Activated CD8-positive, alpha-beta T cell treated with anti-CD3 and anti-CD28 coated beads, Interleukin-2, amount 10 ng/mL, durations not matched to agents 7 days and 5 days (primary cell): ENCODE results near the gene FOSB. TPM values are rescaled to one million over a fixed set of nuclear protein-coding genes. Genes with fewer than 3 reads are reported as not detected.

Source experiments
- ATAC-seq: fragments of 150-1000 bp; cut with Tn5 transposase; one replicate; pipeline ENCODE4 v1.10.0; 2021; ENCODE audit warnings: moderate library complexity
- CTCF ChIA-PET: fragments of 350-600 bp; sonication (Branson Sonifier 250); formaldehyde crosslinking; loops from one replicate; lab custom pipeline; 2021; ENCODE audit warnings: antibody characterized with exemption; lab: Charles Lee
- POLR2A ChIA-PET: fragments of 350-600 bp; sonication (Branson Sonifier 250); formaldehyde crosslinking; loops from one replicate; lab custom pipeline; 2021; ENCODE audit warnings: antibody characterized with exemption; lab: Charles Lee
- DNase-seq: peaks from one replicate; pipeline ENCODE4 v3.0.0-alpha.2; 2020
- H3K27ac Mint-ChIP-seq: one replicate; pipeline ENCODE4 v1.8.0; 2021; ENCODE audit warnings: mild to moderate bottlenecking, mixed read lengths
- H3K27me3 Mint-ChIP-seq: one replicate; pipeline ENCODE4 v1.8.0; 2021; ENCODE audit warnings: low read depth, mixed read lengths
- H3K36me3 Mint-ChIP-seq: one replicate; pipeline ENCODE4 v1.8.0; 2021; ENCODE audit warnings: low read depth, mixed read lengths
- H3K4me1 Mint-ChIP-seq: one replicate; pipeline ENCODE4 v1.8.0; 2021; ENCODE audit warnings: low read depth, mixed read lengths
- H3K4me3 Mint-ChIP-seq: one replicate; pipeline ENCODE4 v1.8.0; 2021; ENCODE audit warnings: mild to moderate bottlenecking, mixed read lengths
- H3K9me3 Mint-ChIP-seq: one replicate; pipeline ENCODE4 v1.8.0; 2022; ENCODE audit warnings: mixed read lengths; ENCODE audit not compliant: insufficient read depth
- total RNA-seq, 2 experiments: library from RNA; stranded (reverse); gene quantifications; one replicate each; pipeline ENCODE4 v1.2.3, GENCODE V29; 2021

Gene FOSB
- total RNA-seq, 2 experiments from 2014 or later: 154 to 172 TPM

GRCh38 chr19:45442778-45443461, 24.9 kb upstream of the FOSB start:
- DNase-seq (peak; percentile 64), ATAC-seq (no peak)
- H3K27ac Mint-ChIP-seq: peak overlapping the region; percentile 62
- no peaks in the 10 kb centered on the region for H3K27me3 Mint-ChIP-seq
- no peaks in the 10 kb centered on the region for H3K9me3 Mint-ChIP-seq
- H3K4me3 Mint-ChIP-seq: peak overlapping the region; percentile 71
- H3K36me3 Mint-ChIP-seq: no peaks in the 10 kb centered on the region
- H3K4me1 Mint-ChIP-seq: peaks cover 51% of the 10 kb centered on the region
- CTCF ChIA-PET: interaction anchor here (9.1 kb wide), 1 partner anchor 33 kb away, joined by 455 read pairs; no protein-coding TSS in a partner anchor
- POLR2A ChIA-PET: interaction anchor here (1.3 kb wide), 1 partner anchor 27 kb away, joined by 3 read pairs; no protein-coding TSS in a partner anchor

- ChIA-PET POLR2A (interaction anchor here (1.3 kb wide), 1 partner anchor 26 kb away, joined by 3 read pairs; no protein-coding TSS in a partner anchor), CTCF (interaction anchor here (9.1 kb wide), 1 partner anchor 33 kb away, joined by 455 read pairs; no protein-coding TSS in a partner anchor)
- Mint-ChIP-seq H3K4me3 (peak overlapping the region; percentile 71), H3K36me3 (peaks cover 2% of the 10 kb centered on the region), H3K4me1 (peaks cover 55% of the 10 kb centered on the region), H3K27ac (peak overlapping the region; percentile 79), H3K27me3 (no peaks in the 10 kb centered on the region), H3K9me3 (no peaks in the 10 kb centered on the region)
- ATAC-seq (peak; percentile 13), DNase-seq (peak; percentile 56)
These were observed 24.1 kb upstream of the FOSB start for GRCh38 chr19:45443462-45444317.

DNA sequence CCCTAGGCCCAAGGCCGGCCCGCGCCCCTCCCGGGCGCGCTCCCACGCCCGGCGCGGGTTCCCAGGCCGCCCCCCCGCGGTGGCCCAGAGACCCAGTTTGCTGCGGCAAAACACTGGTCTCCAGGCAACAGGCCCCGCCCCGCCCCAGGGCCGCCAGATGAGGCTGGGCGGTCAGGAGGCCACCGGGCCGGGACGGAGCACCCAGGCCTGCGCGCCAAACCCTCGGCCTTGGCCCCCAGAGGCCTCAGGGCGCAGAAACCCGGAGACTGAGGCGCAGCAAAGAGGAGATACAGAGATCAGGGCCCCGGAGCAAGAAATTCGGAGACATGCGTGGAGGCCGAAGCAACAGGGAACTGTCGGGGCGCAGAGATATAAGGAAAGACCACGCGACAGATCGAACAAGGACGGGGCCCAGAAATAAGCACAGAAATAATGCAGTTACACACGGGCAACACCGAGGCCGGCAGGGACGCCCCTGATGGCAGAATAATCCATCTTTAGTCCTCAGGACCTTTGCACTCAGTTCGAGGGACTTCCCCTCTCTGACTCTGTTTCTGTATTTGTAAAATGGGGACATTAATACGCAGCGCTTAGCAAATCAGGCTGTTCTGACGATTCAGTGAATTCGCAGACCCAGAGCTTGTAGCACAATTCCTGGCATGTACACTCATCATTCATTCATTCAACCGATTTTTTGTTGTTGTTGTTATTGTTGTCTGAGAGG, 23.3 kb upstream of the FOSB start:
- POLR2A ChIA-PET: interaction anchor here (1.6 to 2.1 kb wide), 2 partner anchors 23 to 34 kb away, joined by 6 to 10 read pairs; partner anchors contain the start of gene FOSB
- Mint-ChIP-seq H3K4me3 (peak overlapping the region; percentile 51), H3K36me3 (peaks cover 2% of the 10 kb centered on the region), H3K9me3 (no peaks in the 10 kb centered on the region), H3K27me3 (no peaks in the 10 kb centered on the region), H3K27ac (no peak overlapping the region), H3K4me1 (peaks cover 58% of the 10 kb centered on the region)
- CTCF ChIA-PET: interaction anchor here (0.9 to 6.4 kb wide), 7 partner anchors 18 to 248 kb away, joined by 3 to 96 read pairs (median 9); partner anchors contain the start of genes FOSB and QPCTL
- DNase-seq (peak; percentile 87), ATAC-seq (peak; percentile 51)

DNA sequence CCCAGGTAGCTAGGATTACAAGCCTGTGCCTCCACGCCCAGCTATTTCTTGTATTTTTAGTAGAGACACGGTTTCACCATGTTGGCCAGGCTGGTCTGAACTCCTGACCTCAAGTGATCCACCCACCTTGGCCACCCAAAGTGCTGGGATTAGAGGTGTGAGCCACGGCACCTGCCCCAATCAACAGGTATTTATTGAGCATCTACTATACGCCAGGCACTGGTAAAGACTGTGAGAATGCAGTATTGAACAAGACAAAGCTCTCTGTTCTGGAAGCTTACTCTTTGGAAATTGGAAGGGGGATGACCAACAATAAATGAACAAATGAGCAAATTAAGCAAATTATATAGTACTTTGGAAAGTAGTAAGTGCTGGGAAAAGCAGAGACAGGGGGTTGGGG, 22.7 kb upstream of the FOSB start:
- H3K4me3 Mint-ChIP-seq: peak overlapping the region; percentile 26
- H3K27me3 Mint-ChIP-seq: no peaks in the 10 kb centered on the region
- DNase-seq (no peak), ATAC-seq (no peak)
- H3K27ac Mint-ChIP-seq: no peak overlapping the region
- H3K36me3 Mint-ChIP-seq: peaks cover 2% of the 10 kb centered on the region
- peaks cover 63% of the 10 kb centered on the region for H3K4me1 Mint-ChIP-seq
- ChIA-PET POLR2A (interaction anchor here (1.1 to 2.1 kb wide), 3 partner anchors 23 to 33 kb away, joined by 3 to 10 read pairs (median 6); partner anchors contain the start of gene FOSB), CTCF (interaction anchor here (0.9 to 6.4 kb wide), 7 partner anchors 17 to 248 kb away, joined by 3 to 96 read pairs (median 9); partner anchors contain the start of genes FOSB and QPCTL)
- H3K9me3 Mint-ChIP-seq: no peaks in the 10 kb centered on the region

DNA sequence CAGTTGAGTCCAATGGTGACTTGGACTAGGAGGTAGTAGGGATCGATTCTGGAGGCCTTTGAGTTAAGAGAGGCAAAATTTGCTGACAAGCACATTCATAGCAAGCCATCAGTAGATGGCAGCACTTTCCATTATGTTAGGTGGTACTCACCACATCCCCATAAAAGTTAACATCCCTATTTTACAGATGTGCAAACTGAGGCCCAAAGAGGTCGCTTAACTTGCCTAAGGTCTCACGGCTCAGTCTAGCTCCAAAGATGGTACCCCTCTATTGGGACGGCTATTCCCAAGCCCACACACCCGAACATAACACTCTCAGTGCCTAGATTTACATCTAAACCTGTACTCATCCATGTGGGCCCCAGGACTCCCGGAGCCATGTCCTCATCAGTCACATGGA, 21.5 kb upstream of the FOSB start:
- DNase-seq: peak; percentile 49
- ATAC-seq: no peak
- peak overlapping the region; percentile 36 for H3K27ac Mint-ChIP-seq
- no peak overlapping the region for H3K4me3 Mint-ChIP-seq
- CTCF ChIA-PET: interaction anchor here (0.8 to 6.4 kb wide), 8 partner anchors 10 to 246 kb away, joined by 3 to 96 read pairs (median 8); partner anchors contain the start of genes FOSB and QPCTL
- no peaks in the 10 kb centered on the region for H3K9me3 Mint-ChIP-seq
- H3K27me3 Mint-ChIP-seq: no peaks in the 10 kb centered on the region
- H3K36me3 Mint-ChIP-seq: peaks cover 2% of the 10 kb centered on the region
- peaks cover 60% of the 10 kb centered on the region for H3K4me1 Mint-ChIP-seq
- POLR2A ChIA-PET: interaction anchor here (0.6 to 2.1 kb wide), 4 partner anchors 22 to 43 kb away, joined by 3 to 10 read pairs (median 3); partner anchors contain the start of gene FOSB

- Mint-ChIP-seq H3K9me3 (no peaks in the 10 kb centered on the region), H3K4me1 (peaks cover 67% of the 10 kb centered on the region), H3K27ac (no peak overlapping the region), H3K27me3 (no peaks in the 10 kb centered on the region), H3K36me3 (peaks cover 2% of the 10 kb centered on the region), H3K4me3 (no peak overlapping the region)
- DNase-seq (no peak), ATAC-seq (no peak)
- POLR2A ChIA-PET: interaction anchor here (0.6 to 1.1 kb wide), 2 partner anchors 21 to 42 kb away, joined by 3 read pairs; partner anchors contain the start of gene FOSB
- CTCF ChIA-PET: interaction anchor here (1.0 to 6.4 kb wide), 5 partner anchors 8 to 38 kb away, joined by 6 to 96 read pairs (median 20); partner anchors contain the start of gene FOSB
These were observed 20.9 kb upstream of the FOSB start for GRCh38 chr19:45446944-45447343.

DNA sequence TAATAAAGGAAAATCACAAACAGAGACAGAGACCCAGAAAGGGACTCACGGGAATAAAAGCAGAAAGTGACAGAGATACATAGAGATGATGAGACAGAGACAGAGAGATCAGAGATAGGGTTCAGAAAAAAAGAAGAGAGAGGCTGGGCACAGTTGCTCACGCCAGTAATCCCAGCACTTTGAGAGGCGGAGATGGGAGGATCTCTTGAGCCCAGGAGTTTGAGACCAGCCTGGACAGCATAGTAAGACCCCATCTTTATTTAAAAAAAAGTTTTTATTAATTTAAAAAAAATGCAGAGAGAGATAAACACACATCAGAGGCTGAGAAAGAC, 19.4 kb upstream of the FOSB start:
- ChIA-PET POLR2A (interaction anchor here (1.9 to 2.3 kb wide), 4 partner anchors 9 to 30 kb away, joined by 6 to 12 read pairs (median 8); partner anchors contain the start of gene FOSB), CTCF (interaction anchor here (1.1 to 6.4 kb wide), 3 partner anchors 9 to 30 kb away, joined by 3 to 96 read pairs (median 26); partner anchors contain the start of gene FOSB)
- Mint-ChIP-seq H3K36me3 (peaks cover 2% of the 10 kb centered on the region), H3K27ac (peak overlapping the region; percentile 25), H3K4me3 (peak overlapping the region; percentile 13), H3K4me1 (peaks cover 59% of the 10 kb centered on the region), H3K27me3 (no peaks in the 10 kb centered on the region), H3K9me3 (no peaks in the 10 kb centered on the region)
- DNase-seq (no peak), ATAC-seq (no peak)

GRCh38 chr19:45448887-45449299, 18.9 kb upstream of the FOSB start:
- DNase-seq (no peak), ATAC-seq (no peak)
- Mint-ChIP-seq H3K36me3 (peaks cover 2% of the 10 kb centered on the region), H3K27ac (peak overlapping the region; percentile 77), H3K27me3 (peaks cover 4% of the 10 kb centered on the region), H3K4me1 (peaks cover 57% of the 10 kb centered on the region), H3K9me3 (no peaks in the 10 kb centered on the region), H3K4me3 (peak overlapping the region; percentile 48)
- ChIA-PET POLR2A (interaction anchor here (1.9 to 2.3 kb wide), 4 partner anchors 10 to 30 kb away, joined by 6 to 12 read pairs (median 8); partner anchors contain the start of gene FOSB), CTCF (interaction anchor here (0.6 to 6.4 kb wide), 4 partner anchors 10 to 193 kb away, joined by 3 to 96 read pairs (median 14); partner anchors contain the start of gene FOSB)

DNA sequence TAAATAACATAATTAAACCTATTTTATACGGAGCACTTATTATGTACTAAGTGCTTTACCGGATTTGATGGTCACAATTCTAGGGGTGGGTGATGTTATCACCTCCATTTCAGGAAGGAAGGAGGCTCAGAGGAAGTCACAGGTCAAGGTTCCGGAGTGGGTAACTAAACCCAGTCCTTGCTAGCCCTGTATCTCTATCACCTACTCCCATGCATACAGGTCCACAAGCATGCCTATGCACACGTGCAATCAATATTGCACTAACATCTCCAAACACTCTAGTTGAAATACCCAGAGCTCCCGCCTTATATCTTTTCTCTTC, 17.8 kb upstream of the FOSB start:
- ATAC-seq: peak; percentile 41
- Mint-ChIP-seq H3K36me3 (peaks cover 2% of the 10 kb centered on the region), H3K4me3 (peak overlapping the region; percentile 92), H3K27ac (peak overlapping the region; percentile 99), H3K9me3 (no peaks in the 10 kb centered on the region), H3K4me1 (peaks cover 52% of the 10 kb centered on the region), H3K27me3 (peaks cover 6% of the 10 kb centered on the region)
- ChIA-PET POLR2A (interaction anchor here (0.8 to 2.3 kb wide), 6 partner anchors 11 to 28 kb away, joined by 3 to 12 read pairs (median 6); partner anchors contain the start of gene FOSB), CTCF (interaction anchor here (0.9 to 6.4 kb wide), 4 partner anchors 11 to 28 kb away, joined by 3 to 96 read pairs (median 14); partner anchors contain the start of gene FOSB)
- no peak for DNase-seq

DNA sequence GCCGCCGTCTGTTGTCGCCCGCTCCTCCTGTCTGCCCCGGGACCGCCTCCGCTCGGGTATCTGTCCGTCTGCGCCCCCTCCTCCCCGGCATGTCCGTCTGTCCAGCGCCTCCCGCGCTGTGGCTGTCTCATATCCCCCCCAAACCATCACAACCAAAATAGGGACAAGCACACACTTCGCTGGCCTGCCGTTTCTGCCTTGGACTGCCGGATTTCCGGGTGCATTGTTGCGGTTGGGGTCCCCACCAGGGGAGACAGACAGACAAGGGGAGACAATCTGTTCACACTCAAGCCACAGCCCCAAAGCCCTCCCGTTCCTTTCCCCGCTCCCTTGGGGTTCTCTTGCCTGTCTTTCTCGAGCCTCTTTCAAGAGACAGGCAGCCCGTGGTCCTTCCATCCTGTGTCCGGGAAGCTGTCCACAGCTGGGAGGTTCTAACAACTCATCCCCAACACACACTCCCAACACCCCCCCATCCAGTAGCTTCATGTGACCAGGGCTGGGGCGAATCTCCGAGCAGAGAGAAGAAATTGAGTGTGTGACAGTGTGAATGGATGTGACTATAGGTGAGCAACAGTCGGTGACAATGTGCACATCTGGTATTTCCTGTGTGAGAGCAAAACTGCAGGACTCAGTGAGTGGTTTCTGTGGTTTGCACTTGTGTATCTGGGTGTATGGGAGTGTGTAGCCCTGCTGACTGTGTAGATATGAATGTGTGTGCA, 16.5 kb upstream of the FOSB start:
- Mint-ChIP-seq H3K27me3 (peaks cover 9% of the 10 kb centered on the region), H3K4me1 (peaks cover 56% of the 10 kb centered on the region), H3K36me3 (peaks cover 2% of the 10 kb centered on the region), H3K4me3 (peak overlapping the region; percentile 81), H3K27ac (peak overlapping the region; percentile 93), H3K9me3 (no peaks in the 10 kb centered on the region)
- POLR2A ChIA-PET: interaction anchor here (0.6 to 1.3 kb wide), 5 partner anchors 9 to 27 kb away, joined by 3 to 13 read pairs (median 4); partner anchors contain the start of gene FOSB
- CTCF ChIA-PET: interaction anchor here (1.0 to 3.9 kb wide), 3 partner anchors 12 to 27 kb away, joined by 5 to 21 read pairs (median 6); partner anchors contain the start of gene FOSB
- DNase-seq (peak; percentile 68), ATAC-seq (peak; percentile 35)
